OCI-LY1 (cell line): ENCODE results near the gene GTF3C1.

Source experiments
- CTCF ChIP-seq: fragments of 200-600 bp; sonication (generic), shearing (Covaris generic); IDR thresholded peaks from 2 replicates; pipeline ENCODE4 v1.5.1; 2017; ENCODE audit warnings: mild to moderate bottlenecking, antibody characterized with exemption, low read length, moderate library complexity, mixed read lengths
- EZH2 ChIP-seq: fragments of 200-600 bp; sonication (generic), shearing (Covaris generic); IDR thresholded peaks from 2 replicates; pipeline ENCODE4 v1.8.0; 2017; ENCODE audit warnings: borderline replicate concordance, mixed run types, mild to moderate bottlenecking, antibody characterized with exemption, low read length, moderate library complexity, mixed read lengths

- TF ChIP-seq CTCF, result no peak
- no peak for TF ChIP-seq EZH2
These were observed 17.6 kb downstream of the GTF3C1 start for GRCh38 chr16:27531826-27532800.
